Vagina (tissue), 2 donors: ENCODE results near the gene ACSF3.

ENCODE experiments used
- POLR2A ChIP-seq, 2 donors: fragments of 450-650 bp; IDR thresholded peaks; one replicate each; pipeline ENCODE4 v1.6.1; 2017; ENCODE audit warnings: antibody characterized with exemption in 2 of 2, mild to moderate bottlenecking in 2 of 2, moderate library complexity in 2 of 2
- POLR2AphosphoS5 ChIP-seq, 2 donors: sonication (generic); formaldehyde crosslinking; IDR thresholded peaks; one replicate each; pipeline ENCODE4 v1.9.0; 2017; ENCODE audit warnings: antibody characterized with exemption in 2 of 2, mild to moderate bottlenecking in 2 of 2, low read depth in 1 of 2; ENCODE audit not compliant: insufficient read depth in 1 of 2
- TF ChIP-seq, protein P1 (sequence below), 3 experiments: fragments of 450-650 bp in 2 of 3; fragments of 200-600 bp in 1 of 3; sonication (generic) in 1 of 3; IDR thresholded peaks; one replicate each; pipeline ENCODE4 v1.5.1; 2017 to 2019; ENCODE audit warnings: antibody characterized with exemption in 3 of 3, mild to moderate bottlenecking in 2 of 3, moderate library complexity in 2 of 3

DNA sequence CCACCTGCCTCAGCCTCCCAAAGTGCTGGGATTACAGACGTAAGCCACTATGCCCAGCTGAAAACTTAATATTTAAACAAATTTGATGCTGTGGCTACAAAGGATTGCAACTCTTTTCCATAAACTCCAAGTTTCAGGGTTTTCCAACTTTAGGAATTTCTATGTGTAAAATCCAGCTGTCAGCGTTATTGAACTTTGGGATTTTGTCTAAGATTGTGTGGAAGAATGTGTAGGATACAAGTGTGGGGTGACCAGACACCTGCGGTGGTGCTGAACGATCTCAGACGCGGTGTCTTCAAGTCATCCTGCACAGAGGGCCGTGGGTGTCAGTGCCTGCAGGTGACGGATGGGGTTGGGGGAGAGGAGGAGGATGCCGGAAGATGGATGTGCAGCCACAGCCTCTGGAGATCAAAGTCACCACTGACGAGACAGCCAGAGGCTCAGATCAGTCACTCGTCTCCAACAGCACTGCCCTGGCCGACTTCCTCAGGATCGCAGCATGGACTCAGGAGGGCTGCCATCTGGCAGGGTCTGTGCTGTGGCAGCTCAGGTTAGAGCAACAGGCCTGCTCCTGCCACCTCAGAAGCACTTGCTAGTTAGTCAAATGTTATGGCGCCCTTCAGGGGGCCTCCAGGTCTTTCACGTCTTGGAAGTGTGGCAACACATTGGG, 13.0 kb downstream of the ACSF3 start:
- TF ChIP-seq, protein P1, sequence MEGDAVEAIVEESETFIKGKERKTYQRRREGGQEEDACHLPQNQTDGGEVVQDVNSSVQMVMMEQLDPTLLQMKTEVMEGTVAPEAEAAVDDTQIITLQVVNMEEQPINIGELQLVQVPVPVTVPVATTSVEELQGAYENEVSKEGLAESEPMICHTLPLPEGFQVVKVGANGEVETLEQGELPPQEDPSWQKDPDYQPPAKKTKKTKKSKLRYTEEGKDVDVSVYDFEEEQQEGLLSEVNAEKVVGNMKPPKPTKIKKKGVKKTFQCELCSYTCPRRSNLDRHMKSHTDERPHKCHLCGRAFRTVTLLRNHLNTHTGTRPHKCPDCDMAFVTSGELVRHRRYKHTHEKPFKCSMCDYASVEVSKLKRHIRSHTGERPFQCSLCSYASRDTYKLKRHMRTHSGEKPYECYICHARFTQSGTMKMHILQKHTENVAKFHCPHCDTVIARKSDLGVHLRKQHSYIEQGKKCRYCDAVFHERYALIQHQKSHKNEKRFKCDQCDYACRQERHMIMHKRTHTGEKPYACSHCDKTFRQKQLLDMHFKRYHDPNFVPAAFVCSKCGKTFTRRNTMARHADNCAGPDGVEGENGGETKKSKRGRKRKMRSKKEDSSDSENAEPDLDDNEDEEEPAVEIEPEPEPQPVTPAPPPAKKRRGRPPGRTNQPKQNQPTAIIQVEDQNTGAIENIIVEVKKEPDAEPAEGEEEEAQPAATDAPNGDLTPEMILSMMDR (IDR thresholded peaks at IDR 0.05) = no peak
- TF ChIP-seq POLR2A (IDR thresholded peaks at IDR 0.05) (no peak), POLR2AphosphoS5 (IDR thresholded peaks at IDR 0.05; ENCODE audit: insufficient read depth in 1 of 2, low read depth in 1 of 2) (no peak)
